Bronchial epithelial cell (primary cell): ENCODE data around the gene SLC25A33. TPM values are rescaled to one million over a fixed set of nuclear protein-coding genes. Genes with fewer than 3 reads are reported as not detected.
"Not testable (repeated sequence)": the region's sequence is repeated elsewhere in the genome, so short reads cannot be mapped to it uniquely, and the experiment has no call there.

Experiments used
- DNase-seq: peaks from one replicate; pipeline ENCODE4 v3.0.0-alpha.2; 2010; ENCODE audit warnings: low read depth
- FAIRE-seq: peaks from 2 replicates; lab custom pipeline; 2011; peaks lifted over from hg19 to GRCh38; lab: Jason Lieb, UNC
- H3K27me3 ChIP-seq: 2 replicates; pipeline ENCODE4 v1.5.1; 2011; ENCODE audit warnings: low read length; ENCODE audit not compliant: control insufficient read depth, insufficient read depth
- H3K36me3 ChIP-seq: 2 replicates; pipeline ENCODE4 v1.5.1; 2011; ENCODE audit warnings: low read length; ENCODE audit not compliant: control insufficient read depth, insufficient read depth
- H3K4me3 ChIP-seq: 2 replicates; pipeline ENCODE4 v1.5.1; 2011; ENCODE audit warnings: mild to moderate bottlenecking, low read depth, low read length, control low read depth
- CTCF ChIP-seq: IDR thresholded peaks from 2 replicates; pipeline ENCODE4 v1.5.1; 2011; ENCODE audit warnings: mild to moderate bottlenecking, moderate library complexity, low read length, control low read depth, inconsistent platforms; ENCODE audit not compliant: insufficient read depth, severe bottlenecking
- total RNA-seq: library from RNA; depleted of rRNA; stranded (reverse); fragments of >200 nt; gene quantifications from 2 replicates; pipeline ENCODE4 v1.2.1, GENCODE V29; 2014

SLC25A33 gene
- total RNA-seq, 1 donor from 2014 or later, result 9.5 TPM

- no peak for FAIRE-seq
- H3K4me3 ChIP-seq, result no peak overlapping the region
- H3K36me3 ChIP-seq, result no peaks in the 10 kb centered on the region
These were observed 84.8 kb downstream of the SLC25A33 start for GRCh38 chr1:9624081-9624480.

GRCh38 chr1:9625030-9625429 lies 85.8 kb downstream of the SLC25A33 start:
- not testable (repeated sequence) for H3K4me3 ChIP-seq, DNase-seq, H3K36me3 ChIP-seq, FAIRE-seq, H3K27me3 ChIP-seq

More at GRCh38 chr1:9624081-9624480, 84.8 kb downstream of the SLC25A33 start:
- DNase-seq, result no peak
- TF ChIP-seq CTCF, result no peak
- H3K27me3 ChIP-seq, result no peaks in the 10 kb centered on the region

- peaks cover 2% of the 10 kb centered on the region for H3K27me3 ChIP-seq
- TF ChIP-seq CTCF, result no peak
- FAIRE-seq, result no peak
- H3K4me3 ChIP-seq, result no peak overlapping the region
- peak; percentile 4 for DNase-seq
- no peaks in the 10 kb centered on the region for H3K36me3 ChIP-seq
These were observed 86.9 kb downstream of the SLC25A33 start for GRCh38 chr1:9626201-9626608.

GRCh38 chr1:9628541-9629444 lies 89.5 kb downstream of the SLC25A33 start:
- no peak for TF ChIP-seq CTCF
- peaks cover 2% of the 10 kb centered on the region for H3K27me3 ChIP-seq
- H3K36me3 ChIP-seq, result no peaks in the 10 kb centered on the region
- no peak for FAIRE-seq
- no peak overlapping the region for H3K4me3 ChIP-seq
- DNase-seq, result no peak

DNA sequence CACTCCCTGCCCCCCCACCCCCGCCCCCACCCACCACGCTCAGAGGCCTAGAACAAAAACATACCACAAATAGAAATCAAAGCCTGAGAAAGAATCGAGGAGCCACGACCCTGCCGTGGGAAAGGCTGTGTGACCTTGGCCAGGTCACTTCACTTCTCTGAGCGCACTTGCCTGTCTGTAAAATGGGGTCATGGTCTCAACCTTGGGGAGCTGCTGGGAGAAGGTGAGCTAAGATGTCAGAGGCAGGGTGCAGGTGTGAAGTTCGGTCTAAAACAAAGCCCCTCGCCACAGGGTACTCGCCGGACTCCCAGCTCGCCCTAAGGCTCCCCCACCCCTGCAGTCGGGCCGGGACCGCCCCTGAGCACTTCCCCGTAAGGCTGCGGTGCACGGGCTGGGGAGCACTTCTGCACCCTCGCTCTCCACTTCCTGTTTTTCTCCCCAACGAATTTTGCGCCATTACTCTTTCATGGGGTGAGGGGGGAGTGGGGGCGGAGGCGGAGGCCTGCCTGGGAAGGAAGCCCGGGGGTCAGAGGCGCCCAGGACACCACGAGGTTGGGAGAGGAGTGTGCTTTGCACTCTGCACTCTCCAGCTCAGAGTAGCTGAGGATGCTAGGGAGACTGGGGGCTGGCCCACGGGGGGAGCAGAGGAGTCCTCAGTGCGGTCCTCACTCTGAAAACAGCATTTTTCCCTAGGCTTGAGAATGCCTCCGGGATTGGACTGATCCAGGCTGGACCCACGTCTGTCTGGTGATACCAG lies 90.4 kb downstream of the SLC25A33 start:
- Histone ChIP-seq H3K36me3 (no peaks in the 10 kb centered on the region), H3K27me3 (peaks cover 2% of the 10 kb centered on the region), H3K4me3 (no peak overlapping the region)
- TF ChIP-seq CTCF, result no peak
- DNase-seq (no peak), FAIRE-seq (no peak)
